ENCODE results near the gene TNS1.
A peak's percentile ranks its signal among the peaks of the same experiment; 100 is the strongest.

TNS1 gene

GRCh38 chr2:217943446-217944321 is 59.1 kb downstream of the TNS1 start:
- no peak for DNase-seq (ENCODE audit: low read depth)

- DNase-seq (ENCODE audit: low read depth), result no peak
These were observed 60.0 kb downstream of the TNS1 start for GRCh38 chr2:217942731-217943335.

- DNase-seq (ENCODE audit: low read depth), result no peak
These were observed 60.7 kb downstream of the TNS1 start for GRCh38 chr2:217941886-217942728.

- DNase-seq (ENCODE audit: low read depth), result no peak
These were observed 61.5 kb downstream of the TNS1 start for GRCh38 chr2:217941339-217941738.

GRCh38 chr2:217940261-217941220 is 62.3 kb downstream of the TNS1 start:
- DNase-seq (ENCODE audit: low read depth), result no peak

- DNase-seq (ENCODE audit: low read depth), result no peak
These were observed 63.1 kb downstream of the TNS1 start for GRCh38 chr2:217939629-217940245.

GRCh38 chr2:217939220-217939619 is 63.6 kb downstream of the TNS1 start:
- DNase-seq (ENCODE audit: low read depth), result no peak

- no peak for DNase-seq (ENCODE audit: low read depth)
These were observed 64.8 kb downstream of the TNS1 start for GRCh38 chr2:217938036-217938435.

- no peak for DNase-seq (ENCODE audit: low read depth)
These were observed 65.3 kb downstream of the TNS1 start for GRCh38 chr2:217937446-217937845.

GRCh38 chr2:217936952-217937351 is 65.8 kb downstream of the TNS1 start:
- DNase-seq (ENCODE audit: low read depth), result no peak

- no peak for DNase-seq (ENCODE audit: low read depth)
These were observed 66.7 kb downstream of the TNS1 start for GRCh38 chr2:217935901-217936684.

GRCh38 chr2:217935235-217935879 is 67.4 kb downstream of the TNS1 start:
- DNase-seq (ENCODE audit: low read depth), result no peak

- peak; percentile 53 for DNase-seq (ENCODE audit: low read depth)
These were observed 68.3 kb downstream of the TNS1 start for GRCh38 chr2:217934321-217935131.

GRCh38 chr2:217933617-217933993 is 69.2 kb downstream of the TNS1 start:
- no peak for DNase-seq (ENCODE audit: low read depth)

GRCh38 chr2:217932803-217933616 is 69.8 kb downstream of the TNS1 start:
- no peak for DNase-seq (ENCODE audit: low read depth)

- DNase-seq (ENCODE audit: low read depth), result no peak
These were observed 70.8 kb downstream of the TNS1 start for GRCh38 chr2:217931846-217932560.

All from fibroblast of gingiva (primary cell).